Tibial nerve (tissue), 4 donors: ENCODE measurements around the gene TOX2. TPM values are rescaled to one million over a fixed set of nuclear protein-coding genes. Genes with fewer than 3 reads are reported as not detected.

ENCODE experiments used
- DNase-seq, 2 donors: peaks; one replicate each; pipeline ENCODE4 v3.0.0-alpha.2; 2019; ENCODE audit warnings: low spot score in 2 of 2
- H3K27ac ChIP-seq, 4 donors: fragments of 200-600 bp; sonication (generic) in 3 of 4; one replicate each; pipeline ENCODE4 v1.5.1; 2017 to 2019; ENCODE audit warnings: mild to moderate bottlenecking in 1 of 4
- H3K27me3 ChIP-seq, 2 donors: fragments of 200-600 bp; sonication (generic) in 1 of 2; one replicate each; pipeline versions ENCODE4 v1.5.1 to v1.6.0; 2017 to 2019
- H3K36me3 ChIP-seq, 3 donors: fragments of 200-600 bp; sonication (generic); one replicate each; pipeline ENCODE4 v1.5.1; 2018 to 2019
- H3K4me1 ChIP-seq, 4 donors: fragments of 200-600 bp; sonication (generic) in 3 of 4; one replicate each; pipeline ENCODE4 v1.5.1; 2017 to 2019
- H3K4me3 ChIP-seq, 4 donors: fragments of 200-600 bp; sonication (generic) in 3 of 4; one replicate each; pipeline ENCODE4 v1.5.1; 2017 to 2019; ENCODE audit warnings: mild to moderate bottlenecking in 1 of 4, moderate library complexity in 1 of 4
- H3K9me3 ChIP-seq, 4 donors: fragments of 200-600 bp; sonication (generic) in 3 of 4; one replicate each; pipeline ENCODE4 v1.5.1; 2017 to 2019
- EP300 ChIP-seq, 2 donors: sonication (generic); formaldehyde crosslinking; IDR thresholded peaks; one replicate each; pipeline ENCODE4 v1.6.1; 2017; ENCODE audit warnings: antibody characterized with exemption in 2 of 2, mild to moderate bottlenecking in 1 of 2
- POLR2A ChIP-seq, 2 donors: fragments of 450-650 bp; IDR thresholded peaks; one replicate each; pipeline ENCODE4 v1.6.1; 2017; ENCODE audit warnings: antibody characterized with exemption in 2 of 2, mild to moderate bottlenecking in 2 of 2, moderate library complexity in 2 of 2
- WGBS, 2 donors: methylation state at CpG; one replicate each; pipeline ENCODE4 v1.1.5; 2018; 5-methylcytosine and 5-hydroxymethylcytosine counted together
- total RNA-seq, 4 donors: library from RNA; depleted of rRNA; stranded (reverse); fragments of >200 nt; gene quantifications; one replicate each; pipeline ENCODE4 v1.1.0, GENCODE V29; 2016
- TF ChIP-seq, protein P1 (sequence below), 5 experiments: fragments of 200-600 bp in 3 of 5; fragments of 450-650 bp in 2 of 5; sonication (generic) in 3 of 5; IDR thresholded peaks; one replicate each; pipeline ENCODE4 v1.5.1; 2016 to 2019; ENCODE audit warnings: antibody characterized with exemption in 5 of 5, mild to moderate bottlenecking in 3 of 5, moderate library complexity in 2 of 5

The TOX2 gene
- total RNA-seq, 4 donors from 2014 or later: 1.3 to 3.3 (median 1.9) TPM

DNA sequence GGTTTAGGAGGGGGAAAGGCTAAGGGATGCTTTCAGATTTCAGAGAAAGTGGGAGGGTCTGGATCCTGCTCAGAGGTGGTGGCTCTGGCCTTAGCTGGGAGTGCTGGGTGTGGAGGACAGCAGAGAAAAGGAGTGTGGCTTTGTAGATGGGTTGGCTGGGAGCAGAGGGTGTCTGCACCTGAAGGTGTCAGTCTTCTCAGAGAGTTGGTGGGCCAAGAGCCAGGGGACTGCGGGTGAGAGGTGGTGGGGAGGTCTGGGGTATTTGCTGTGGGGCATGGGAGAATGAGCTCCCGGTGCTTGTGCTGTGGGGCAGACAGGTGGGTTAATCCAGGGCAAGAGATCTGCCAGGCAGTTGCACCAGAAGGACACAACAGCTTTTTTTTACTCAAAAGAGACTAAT is 67.4 kb downstream of the TOX2 start:
- DNase-seq: no peak
- TF ChIP-seq, protein P1, sequence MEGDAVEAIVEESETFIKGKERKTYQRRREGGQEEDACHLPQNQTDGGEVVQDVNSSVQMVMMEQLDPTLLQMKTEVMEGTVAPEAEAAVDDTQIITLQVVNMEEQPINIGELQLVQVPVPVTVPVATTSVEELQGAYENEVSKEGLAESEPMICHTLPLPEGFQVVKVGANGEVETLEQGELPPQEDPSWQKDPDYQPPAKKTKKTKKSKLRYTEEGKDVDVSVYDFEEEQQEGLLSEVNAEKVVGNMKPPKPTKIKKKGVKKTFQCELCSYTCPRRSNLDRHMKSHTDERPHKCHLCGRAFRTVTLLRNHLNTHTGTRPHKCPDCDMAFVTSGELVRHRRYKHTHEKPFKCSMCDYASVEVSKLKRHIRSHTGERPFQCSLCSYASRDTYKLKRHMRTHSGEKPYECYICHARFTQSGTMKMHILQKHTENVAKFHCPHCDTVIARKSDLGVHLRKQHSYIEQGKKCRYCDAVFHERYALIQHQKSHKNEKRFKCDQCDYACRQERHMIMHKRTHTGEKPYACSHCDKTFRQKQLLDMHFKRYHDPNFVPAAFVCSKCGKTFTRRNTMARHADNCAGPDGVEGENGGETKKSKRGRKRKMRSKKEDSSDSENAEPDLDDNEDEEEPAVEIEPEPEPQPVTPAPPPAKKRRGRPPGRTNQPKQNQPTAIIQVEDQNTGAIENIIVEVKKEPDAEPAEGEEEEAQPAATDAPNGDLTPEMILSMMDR (IDR thresholded peaks at IDR 0.05): no peak
- TF ChIP-seq POLR2A (IDR thresholded peaks at IDR 0.05) (no peak), EP300 (IDR thresholded peaks at IDR 0.05) (no peak)
- Histone ChIP-seq H3K36me3 (no peaks in the 10 kb centered on the region), H3K4me1 (no peaks in the 10 kb centered on the region), H3K9me3 (no peaks in the 10 kb centered on the region), H3K27me3 (no peaks in the 10 kb centered on the region), H3K4me3 (no peak overlapping the region), H3K27ac (no peak overlapping the region)
- 76 to 83% methylated on average over 2 of the region's 2 CpGs for WGBS, 2 donors

DNA sequence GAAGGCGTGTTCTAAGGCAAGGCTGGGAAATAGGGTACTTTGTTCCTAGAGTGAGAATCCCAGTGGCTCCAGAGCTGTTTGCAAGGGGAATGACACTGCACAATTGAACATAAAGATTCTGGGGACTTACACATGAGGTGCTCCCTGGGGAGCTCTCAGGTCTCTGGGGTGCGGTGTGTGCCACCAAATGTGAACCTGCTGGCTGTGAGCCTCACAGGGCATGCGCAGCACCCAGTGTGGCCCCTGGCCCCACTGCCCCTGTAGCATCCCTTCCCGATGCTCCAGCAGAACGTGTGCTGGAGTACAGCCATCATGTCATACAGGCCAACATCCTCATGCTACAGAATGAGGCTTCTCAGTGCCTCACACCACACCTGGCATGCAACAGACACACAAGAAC is 68.2 kb downstream of the TOX2 start:
- Histone ChIP-seq H3K9me3 (no peaks in the 10 kb centered on the region), H3K27me3 (no peaks in the 10 kb centered on the region), H3K27ac (no peak overlapping the region), H3K4me3 (no peak overlapping the region), H3K36me3 (no peaks in the 10 kb centered on the region), H3K4me1 (no peaks in the 10 kb centered on the region)
- WGBS, 2 donors: 83 to 85% methylated on average over 5 of the region's 5 CpGs
- no peak for DNase-seq
- no peak for TF ChIP-seq EP300 (IDR thresholded peaks at IDR 0.05)
- TF ChIP-seq POLR2A (IDR thresholded peaks at IDR 0.05): no peak
- TF ChIP-seq, protein P1 (IDR thresholded peaks at IDR 0.05): no peak

DNA sequence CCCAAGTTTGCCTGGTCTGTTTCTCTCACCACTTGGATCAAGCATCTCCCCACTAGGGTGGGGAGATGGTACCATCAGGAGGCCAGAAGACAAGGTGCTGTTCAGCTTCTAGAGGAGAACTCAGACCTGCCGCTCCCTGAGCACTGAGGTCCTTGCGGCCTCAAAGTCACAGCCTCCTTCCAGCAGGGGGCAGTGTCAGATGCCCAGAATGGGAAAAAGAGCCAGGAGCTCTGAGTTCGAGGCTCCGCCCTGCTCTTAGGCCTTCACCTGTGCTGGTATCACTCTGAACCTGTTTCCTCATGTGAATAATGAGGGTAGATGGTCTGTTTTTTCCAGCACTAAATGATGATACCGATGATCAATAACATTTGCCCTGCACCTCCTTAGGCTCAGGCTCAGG is 68.7 kb downstream of the TOX2 start:
- 91 to 96% methylated on average over 5 of the region's 5 CpGs for WGBS, 2 donors
- H3K27ac ChIP-seq: no peak overlapping the region
- no peaks in the 10 kb centered on the region for H3K9me3 ChIP-seq

DNA sequence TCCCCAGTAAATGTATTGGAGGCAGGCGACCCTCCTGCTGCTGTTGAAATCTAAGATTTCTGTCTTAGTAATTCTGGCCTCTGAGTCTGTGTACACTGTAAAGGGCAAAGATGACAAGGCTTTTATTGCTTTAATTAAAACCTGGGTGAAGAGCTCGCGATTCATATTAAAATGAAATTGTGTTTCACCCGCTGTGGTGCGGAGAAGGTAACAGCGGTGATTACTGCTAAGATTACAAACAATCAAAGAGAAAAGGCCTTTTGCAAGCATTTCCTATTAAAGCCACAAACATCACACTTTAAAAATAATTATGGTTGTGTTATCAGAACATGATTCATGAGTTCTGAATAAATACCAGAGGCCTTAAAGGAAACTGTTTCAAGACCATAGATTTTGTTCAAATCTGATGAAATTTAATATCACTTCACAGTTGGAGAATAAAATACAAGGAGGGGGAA is 69.3 kb downstream of the TOX2 start:
- 91 to 93% methylated on average over 6 of the region's 6 CpGs for WGBS, 2 donors
- TF ChIP-seq EP300 (IDR thresholded peaks at IDR 0.05): no peak
- TF ChIP-seq, protein P1 (IDR thresholded peaks at IDR 0.05): no peak
- no peak for TF ChIP-seq POLR2A (IDR thresholded peaks at IDR 0.05)
- Histone ChIP-seq H3K36me3 (no peaks in the 10 kb centered on the region), H3K27ac (no peak overlapping the region), H3K27me3 (no peaks in the 10 kb centered on the region), H3K4me3 (no peak overlapping the region), H3K4me1 (no peaks in the 10 kb centered on the region), H3K9me3 (no peaks in the 10 kb centered on the region)
- no peak for DNase-seq

More for the DNA sequence above, 68.7 kb downstream of the TOX2 start:
- H3K36me3 ChIP-seq: no peaks in the 10 kb centered on the region
- H3K4me3 ChIP-seq: no peak overlapping the region
- TF ChIP-seq EP300 (IDR thresholded peaks at IDR 0.05) (no peak), POLR2A (IDR thresholded peaks at IDR 0.05) (no peak)
- TF ChIP-seq, protein P1 (IDR thresholded peaks at IDR 0.05): no peak
- no peaks in the 10 kb centered on the region for H3K27me3 ChIP-seq
- no peak for DNase-seq
- no peaks in the 10 kb centered on the region for H3K4me1 ChIP-seq

DNA sequence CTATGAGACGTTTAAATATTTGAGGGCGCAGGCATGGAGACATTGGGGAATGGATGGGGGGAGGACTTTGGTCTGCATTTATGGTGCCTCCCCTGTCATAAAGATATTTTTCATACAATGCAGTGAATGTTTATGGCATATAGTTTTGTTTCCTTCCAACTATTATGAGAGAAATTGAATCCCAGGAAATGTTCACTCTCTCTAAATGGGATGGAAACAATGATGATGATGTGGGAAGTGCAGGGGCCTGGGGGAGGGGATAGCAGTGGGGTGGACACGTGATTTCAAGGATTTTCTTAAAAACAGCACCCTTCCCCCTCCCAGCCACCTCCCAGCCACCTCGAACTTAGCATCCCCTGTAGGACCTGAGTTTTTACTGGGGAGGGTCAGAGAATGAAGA is 69.9 kb downstream of the TOX2 start:
- DNase-seq: no peak
- no peak overlapping the region for H3K4me3 ChIP-seq
- TF ChIP-seq EP300 (IDR thresholded peaks at IDR 0.05) (no peak), POLR2A (IDR thresholded peaks at IDR 0.05) (no peak)
- TF ChIP-seq, protein P1 (IDR thresholded peaks at IDR 0.05): no peak
- no peaks in the 10 kb centered on the region for H3K9me3 ChIP-seq
- no peaks in the 10 kb centered on the region for H3K27me3 ChIP-seq
- no peaks in the 10 kb centered on the region for H3K4me1 ChIP-seq
- H3K36me3 ChIP-seq: no peaks in the 10 kb centered on the region
- WGBS, 2 donors: 43 to 47% methylated on average over 4 of the region's 4 CpGs
- no peak overlapping the region for H3K27ac ChIP-seq
